Kidney (tissue), 14 donors: ENCODE data around the gene UGT3A1. TPM values are rescaled to one million over a fixed set of nuclear protein-coding genes. Genes with fewer than 3 reads are reported as not detected.

Source experiments
- DNase-seq, 5 donors: peaks; one replicate each; pipeline ENCODE4 v3.0.0-alpha.2; 2013 to 2020
- FAIRE-seq: peaks from 2 replicates; lab custom pipeline; 2012; peaks lifted over from hg19 to GRCh38; lab: Jason Lieb, UNC
- H3K27ac ChIP-seq, 2 donors: one replicate each; pipeline ENCODE4 v1.7.0; 2013; ENCODE audit warnings: low read depth in 2 of 2, low read length in 2 of 2, inconsistent platforms in 1 of 2
- H3K27me3 ChIP-seq: one replicate; pipeline ENCODE4 v1.7.1; 2013; ENCODE audit warnings: low read length, inconsistent platforms; ENCODE audit not compliant: control insufficient read depth, insufficient read depth
- H3K36me3 ChIP-seq, 3 donors: one replicate each; pipeline versions ENCODE4 v1.7.0 to v1.7.1; 2013; ENCODE audit warnings: low read length in 3 of 3, control low read depth in 1 of 3, inconsistent platforms in 1 of 3; ENCODE audit not compliant: insufficient read depth in 3 of 3, control insufficient read depth in 2 of 3
- H3K4me1 ChIP-seq, 3 donors: one replicate each; pipeline versions ENCODE4 v1.7.0 to v1.7.1; 2013; ENCODE audit warnings: low read length in 3 of 3, inconsistent platforms in 1 of 3, low read depth in 1 of 3; ENCODE audit not compliant: control insufficient read depth in 2 of 3, insufficient read depth in 2 of 3
- H3K4me3 ChIP-seq, 3 donors: one replicate each; pipeline versions ENCODE4 v1.7.0 to v1.8.1; 2013; ENCODE audit warnings: low read length in 3 of 3, control low read depth in 1 of 3, inconsistent platforms in 1 of 3
- H3K9ac ChIP-seq, 3 donors: one replicate each; pipeline versions ENCODE4 v1.7.0 to v1.7.1; 2013; ENCODE audit warnings: low read length in 3 of 3, control low read depth in 1 of 3, inconsistent platforms in 1 of 3
- H3K9me3 ChIP-seq, 3 donors: one replicate each; pipeline versions ENCODE4 v1.7.0 to v1.7.1; 2013; ENCODE audit warnings: low read length in 3 of 3, control low read depth in 1 of 3, inconsistent platforms in 1 of 3; ENCODE audit not compliant: control insufficient read depth in 2 of 3, insufficient read depth in 1 of 3
- CTCF ChIP-seq: IDR thresholded peaks from 3 replicates; pipeline ENCODE4 v1.5.1; 2012; ENCODE audit warnings: mild to moderate bottlenecking, moderate library complexity, borderline replicate concordance; ENCODE audit not compliant: insufficient read depth; ENCODE audit errors: extremely low read depth
- intact Hi-C: fragments of 100-400 bp; cut with DNase I; formaldehyde crosslinking; loops from one replicate; pipeline ENCODE4 v1.11.1; 2022
- polyA plus RNA-seq: library from polyadenylated mRNA; stranded (reverse); fragments of 350-450 nt; fragmentation: Illumina TruSeq; extraction: RNeasy Lipid Tissue Mini Kit (QIAGEN cat#74804); gene quantifications from one replicate; pipeline ENCODE4 v1.2.3, GENCODE V29; 2014; ENCODE audit warnings: low read depth, low replicate concordance; ENCODE audit not compliant: insufficient read depth
- total RNA-seq: library from RNA; stranded (reverse); fragmentation: NEBNext Ultra II Directional; extraction: Animal tissue kit (Norgen Biotek cat#: 25700); gene quantifications from one replicate; pipeline ENCODE4 v1.2.1, GENCODE V29; 2021
- donor health status: control.
- donor health status: control.
- donor health status: control.
- donor health status: control.
- donor health status: control.
- donor health status: DM: yes; HTN: yes; CAD: no.
- donor health status: Normal renal cell carcinoma (clear cell type).

UGT3A1 gene
- total and polyA plus RNA-seq, 2 donors from 2014 or later, result 6.1 to 37.5 TPM

- DNase-seq (peak in 2 of 5 donors; percentile 18 to 20), FAIRE-seq (no peak)
- TF ChIP-seq CTCF, result no peak
- no peaks in the 10 kb centered on the region for H3K36me3 ChIP-seq
- no peaks in the 10 kb centered on the region for H3K27me3 ChIP-seq
- no peak overlapping the region for H3K9ac ChIP-seq
- H3K4me1 ChIP-seq, result no peaks in the 10 kb centered on the region
- H3K27ac ChIP-seq, result no peak overlapping the region
- no peak overlapping the region for H3K4me3 ChIP-seq
- intact Hi-C loops, result no loop called here
- peaks cover 0 to 4% (median 0%) of the 10 kb centered on the region in 3 donors for H3K9me3 ChIP-seq
Measured at GRCh38 chr5:35902046-35902672, 89.0 kb downstream of the UGT3A1 start.

Other genes starting within 250 kb of the UGT3A1 start
- gene IL7R, start 134.5 kb downstream of the UGT3A1 start, total RNA-seq, result 53.7 TPM
- gene IL7R, start 134.5 kb downstream of the UGT3A1 start, polyA plus RNA-seq, result 0.34 TPM
- 1.9 TPM for gene CAPSL, start 52.8 kb downstream of the UGT3A1 start, total RNA-seq
- gene CAPSL, start 52.8 kb downstream of the UGT3A1 start, polyA plus RNA-seq, result 4.3 TPM
- 0.35 TPM for gene UGT3A2, start 75.5 kb upstream of the UGT3A1 start, total RNA-seq
- gene UGT3A2, start 75.5 kb upstream of the UGT3A1 start, polyA plus RNA-seq, result 4.4 TPM
- 13.6 TPM for gene LMBRD2, start 160.5 kb upstream of the UGT3A1 start, total RNA-seq
- 4.0 TPM for gene LMBRD2, start 160.5 kb upstream of the UGT3A1 start, polyA plus RNA-seq
- gene SKP2, start 160.7 kb upstream of the UGT3A1 start, total RNA-seq, result 10.9 TPM
- 3.4 TPM for gene SKP2, start 160.7 kb upstream of the UGT3A1 start, polyA plus RNA-seq